Ishikawa (cell line): ENCODE results near the gene FAM200A.

Experiments
- CEBPB ChIP-seq: IDR thresholded peaks from 2 replicates; pipeline ENCODE4 v1.6.1; 2012
- CREB1 ChIP-seq: IDR thresholded peaks from 2 replicates; pipeline ENCODE4 v1.6.1; 2012; ENCODE audit warnings: low read depth
- EGR1 ChIP-seq: IDR thresholded peaks from 2 replicates; pipeline ENCODE4 v1.6.1; 2012
- EP300 ChIP-seq: IDR thresholded peaks from 2 replicates; pipeline ENCODE4 v1.6.1; 2012; ENCODE audit warnings: borderline replicate concordance
- FOXM1 ChIP-seq: IDR thresholded peaks from 2 replicates; pipeline ENCODE4 v1.6.1; 2012; ENCODE audit warnings: low read depth, borderline replicate concordance
- MAX ChIP-seq: IDR thresholded peaks from 2 replicates; pipeline ENCODE4 v1.6.1; 2012
- NFIC ChIP-seq: IDR thresholded peaks from 2 replicates; pipeline ENCODE4 v1.6.1; 2012
- RAD21 ChIP-seq: IDR thresholded peaks from 2 replicates; pipeline ENCODE4 v1.6.1; 2012; ENCODE audit warnings: low read depth
- TAF1 ChIP-seq: IDR thresholded peaks from 2 replicates; pipeline ENCODE4 v1.6.1; 2012; ENCODE audit warnings: low read depth, mild to moderate bottlenecking
- TCF12 ChIP-seq: IDR thresholded peaks from 2 replicates; pipeline ENCODE4 v1.6.1; 2012; ENCODE audit warnings: low read depth
- TEAD4 ChIP-seq: IDR thresholded peaks from 2 replicates; pipeline ENCODE4 v1.6.1; 2012
- USF1 ChIP-seq: IDR thresholded peaks from 2 replicates; pipeline ENCODE4 v1.6.1; 2012
- YY1 ChIP-seq: IDR thresholded peaks from 2 replicates; pipeline ENCODE4 v1.6.1; 2012; ENCODE audit warnings: low read depth
- ZBTB7A ChIP-seq: IDR thresholded peaks from 2 replicates; pipeline ENCODE4 v1.6.1; 2012; ENCODE audit warnings: low read depth
- TF ChIP-seq, protein P1 (sequence below): IDR thresholded peaks from 2 replicates; pipeline ENCODE4 v1.6.1; 2012; ENCODE audit warnings: low read depth, mild to moderate bottlenecking

FAM200A gene

DNA sequence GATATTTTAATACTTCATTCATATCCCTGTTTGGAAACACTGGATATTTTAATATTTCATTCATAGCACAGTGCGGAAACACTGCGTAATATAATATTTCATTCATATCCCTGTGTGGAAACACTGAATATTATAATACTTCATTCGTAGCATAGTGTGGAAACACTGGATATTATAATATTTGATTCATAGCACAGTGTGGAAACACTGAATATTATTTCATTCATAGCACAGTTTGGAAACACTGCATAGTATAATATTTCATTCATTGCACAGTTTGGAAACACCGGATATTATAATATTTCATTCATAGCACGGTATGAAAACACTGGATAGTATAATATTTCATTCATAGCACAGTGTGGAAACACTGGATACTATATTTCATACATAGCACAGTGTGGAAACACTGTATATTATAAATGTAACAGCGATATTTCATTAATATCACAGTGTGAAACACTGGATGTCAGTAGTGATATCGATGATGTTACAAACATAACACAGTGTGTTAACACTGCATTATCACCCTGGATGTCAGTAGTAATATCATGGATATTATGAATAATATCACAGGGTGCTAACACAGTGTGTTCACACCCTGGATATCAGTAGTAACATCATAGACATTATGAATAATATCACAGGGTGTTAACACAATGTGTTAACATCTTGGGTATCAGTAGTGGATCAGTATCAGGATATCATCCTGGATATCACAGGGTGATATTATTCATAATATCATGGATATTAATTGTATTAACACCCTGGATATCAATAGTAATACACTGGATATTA, 43.2 kb upstream of the FAM200A start:
- TF ChIP-seq ZBTB7A (no peak), CEBPB (no peak), YY1 (no peak), MAX (no peak), USF1 (no peak)
- TF ChIP-seq, protein P1, sequence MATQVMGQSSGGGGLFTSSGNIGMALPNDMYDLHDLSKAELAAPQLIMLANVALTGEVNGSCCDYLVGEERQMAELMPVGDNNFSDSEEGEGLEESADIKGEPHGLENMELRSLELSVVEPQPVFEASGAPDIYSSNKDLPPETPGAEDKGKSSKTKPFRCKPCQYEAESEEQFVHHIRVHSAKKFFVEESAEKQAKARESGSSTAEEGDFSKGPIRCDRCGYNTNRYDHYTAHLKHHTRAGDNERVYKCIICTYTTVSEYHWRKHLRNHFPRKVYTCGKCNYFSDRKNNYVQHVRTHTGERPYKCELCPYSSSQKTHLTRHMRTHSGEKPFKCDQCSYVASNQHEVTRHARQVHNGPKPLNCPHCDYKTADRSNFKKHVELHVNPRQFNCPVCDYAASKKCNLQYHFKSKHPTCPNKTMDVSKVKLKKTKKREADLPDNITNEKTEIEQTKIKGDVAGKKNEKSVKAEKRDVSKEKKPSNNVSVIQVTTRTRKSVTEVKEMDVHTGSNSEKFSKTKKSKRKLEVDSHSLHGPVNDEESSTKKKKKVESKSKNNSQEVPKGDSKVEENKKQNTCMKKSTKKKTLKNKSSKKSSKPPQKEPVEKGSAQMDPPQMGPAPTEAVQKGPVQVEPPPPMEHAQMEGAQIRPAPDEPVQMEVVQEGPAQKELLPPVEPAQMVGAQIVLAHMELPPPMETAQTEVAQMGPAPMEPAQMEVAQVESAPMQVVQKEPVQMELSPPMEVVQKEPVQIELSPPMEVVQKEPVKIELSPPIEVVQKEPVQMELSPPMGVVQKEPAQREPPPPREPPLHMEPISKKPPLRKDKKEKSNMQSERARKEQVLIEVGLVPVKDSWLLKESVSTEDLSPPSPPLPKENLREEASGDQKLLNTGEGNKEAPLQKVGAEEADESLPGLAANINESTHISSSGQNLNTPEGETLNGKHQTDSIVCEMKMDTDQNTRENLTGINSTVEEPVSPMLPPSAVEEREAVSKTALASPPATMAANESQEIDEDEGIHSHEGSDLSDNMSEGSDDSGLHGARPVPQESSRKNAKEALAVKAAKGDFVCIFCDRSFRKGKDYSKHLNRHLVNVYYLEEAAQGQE, result no peak

GRCh38 chr7:99588868-99589267, 37.0 kb upstream of the FAM200A start:
- TF ChIP-seq, protein P1, result no peak
- TF ChIP-seq CEBPB (no peak), TAF1 (no peak), RAD21 (no peak), USF1 (no peak), CREB1 (no peak), FOXM1 (no peak), NFIC (no peak), YY1 (no peak)

DNA sequence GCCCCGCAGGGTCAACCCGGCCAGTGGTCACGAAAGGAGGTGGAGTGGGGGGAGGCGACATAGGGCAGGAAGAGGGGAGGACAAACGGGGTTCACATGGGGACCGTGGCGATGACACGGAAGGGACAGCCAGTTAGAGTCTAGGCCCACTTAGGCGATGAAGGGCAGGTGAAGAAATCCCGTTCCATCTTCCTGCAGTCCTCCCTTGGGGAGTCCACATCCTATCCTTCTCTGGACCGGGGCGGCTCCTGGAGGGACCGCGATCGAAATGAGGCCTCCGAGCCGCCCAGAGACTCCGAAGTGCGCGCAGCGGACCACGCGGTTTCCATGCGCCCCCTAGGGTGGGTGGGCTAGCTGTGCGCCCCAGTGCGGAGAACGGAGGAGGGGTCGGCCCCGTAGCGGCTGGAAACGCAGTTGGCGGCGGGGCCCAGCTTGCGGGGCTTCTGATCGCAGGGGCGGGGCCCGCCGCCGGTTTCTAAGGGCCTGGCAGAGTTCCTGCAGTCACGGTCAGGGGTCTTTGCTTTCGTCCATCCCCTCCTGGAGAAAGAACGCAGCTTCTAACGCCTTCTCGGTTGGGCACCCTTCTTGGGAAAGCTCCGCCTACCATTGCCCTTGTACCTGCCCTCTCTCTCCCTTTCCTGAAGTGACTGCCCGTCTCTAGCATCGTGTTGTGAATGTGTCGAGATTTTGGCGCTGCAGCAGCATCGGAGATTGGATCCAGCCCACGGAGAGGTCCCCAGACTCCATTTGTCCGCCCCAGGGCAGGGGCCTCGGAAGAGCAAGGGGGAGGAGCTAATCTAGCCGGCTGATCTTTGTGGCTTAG, 28.3 kb upstream of the FAM200A start:
- TF ChIP-seq ZBTB7A (no peak), TAF1 (no peak), YY1 (no peak), CREB1 (no peak), EGR1 (no peak), MAX (no peak), RAD21 (no peak), NFIC (no peak), TEAD4 (no peak)
- TF ChIP-seq, protein P1, result no peak

DNA sequence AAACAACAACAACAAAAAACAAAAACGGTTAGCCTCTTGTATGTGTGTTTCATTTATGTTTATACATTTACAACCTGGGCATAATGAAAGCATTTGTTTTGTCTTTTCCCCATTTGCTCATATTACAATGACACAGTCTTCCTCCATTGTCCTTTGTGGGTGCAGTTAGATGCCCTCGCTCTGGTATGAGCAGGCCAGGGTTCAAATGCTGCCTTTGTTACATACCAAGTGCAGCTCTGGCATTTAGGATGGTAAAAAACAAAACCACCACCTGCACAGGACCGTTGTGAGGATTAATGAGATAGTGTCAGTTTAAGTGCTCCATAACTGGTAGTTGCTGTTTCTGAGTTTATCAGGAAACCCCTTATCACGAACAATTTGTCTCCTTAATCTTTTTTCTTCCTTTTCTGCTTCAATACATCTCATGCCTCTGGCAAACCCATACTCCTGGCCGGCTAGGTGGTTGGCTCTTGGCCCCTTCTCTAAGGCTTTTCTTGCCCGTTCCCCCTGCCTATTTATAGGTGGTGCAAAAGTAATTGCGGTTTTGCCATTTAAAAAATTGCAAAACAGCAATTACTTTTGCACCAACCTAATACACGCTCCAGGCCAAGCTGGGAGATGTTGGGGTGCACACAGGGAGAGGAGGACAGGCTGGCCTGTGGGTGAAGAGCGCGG, 27.5 kb upstream of the FAM200A start:
- TF ChIP-seq, protein P1, result no peak
- TF ChIP-seq ZBTB7A, result no peak
- no peak for TF ChIP-seq CEBPB
- no peak for TF ChIP-seq RAD21
- TF ChIP-seq FOXM1, result no peak
- no peak for TF ChIP-seq TCF12
- TF ChIP-seq CREB1, result no peak
- TF ChIP-seq USF1, result no peak
- TF ChIP-seq EP300, result no peak
- no peak for TF ChIP-seq MAX
- TF ChIP-seq NFIC, result no peak
- no peak for TF ChIP-seq TAF1
- no peak for TF ChIP-seq EGR1
- TF ChIP-seq YY1, result no peak
